ENCODE data around the gene MOGAT2.
A peak's percentile ranks its signal among the peaks of the same experiment; 100 is the strongest.

MOGAT2 gene

GRCh38 chr11:75760710-75761493 is 43.3 kb downstream of the MOGAT2 start:
- no peak for TF ChIP-seq ZFP30 (CRISPR knock-in tag; IDR thresholded peaks at IDR 0.05)
- no peak for TF ChIP-seq PATZ1 (CRISPR knock-in tag; IDR thresholded peaks at IDR 0.05; ENCODE audit: borderline replicate concordance)
- ATAC-seq = peak; percentile 41; the same call in 2 of the 3 replicates

- ATAC-seq = no peak
- TF ChIP-seq TSHZ2 (CRISPR knock-in tag; IDR thresholded peaks at IDR 0.05) = no peak
- TF ChIP-seq POU6F1 (CRISPR knock-in tag; IDR thresholded peaks at IDR 0.05; ENCODE audit: borderline replicate concordance, low read depth) = no peak
- no peak for TF ChIP-seq ZNF565 (CRISPR knock-in tag; conservative IDR thresholded peaks at IDR 0.05; ENCODE audit: low read depth)
- no peak for TF ChIP-seq OSR1 (CRISPR knock-in tag; IDR thresholded peaks at IDR 0.05)
- TF ChIP-seq ARNTL (CRISPR knock-in tag; IDR thresholded peaks at IDR 0.05; ENCODE audit: borderline replicate concordance, low read depth) = no peak
- no peak for TF ChIP-seq RARB (CRISPR knock-in tag; IDR thresholded peaks at IDR 0.05)
- no peak for TF ChIP-seq GLIS3 (CRISPR knock-in tag; IDR thresholded peaks at IDR 0.05)
- TF ChIP-seq TCF4 (CRISPR knock-in tag; IDR thresholded peaks at IDR 0.05; ENCODE audit: borderline replicate concordance) = no peak
- TF ChIP-seq ISL1 (CRISPR knock-in tag; IDR thresholded peaks at IDR 0.05) = no peak
- no peak for TF ChIP-seq ESRRG (CRISPR knock-in tag; IDR thresholded peaks at IDR 0.05)
These were observed 44.5 kb downstream of the MOGAT2 start for GRCh38 chr11:75762158-75762557.

GRCh38 chr11:75762885-75763284 is 45.2 kb downstream of the MOGAT2 start:
- ATAC-seq = no peak

More at GRCh38 chr11:75762885-75763284, 45.2 kb downstream of the MOGAT2 start:
- no peak for TF ChIP-seq OSR1 (CRISPR knock-in tag; IDR thresholded peaks at IDR 0.05)
- no peak for TF ChIP-seq ESRRG (CRISPR knock-in tag; IDR thresholded peaks at IDR 0.05)
- no peak for TF ChIP-seq CREB5 (CRISPR knock-in tag; IDR thresholded peaks at IDR 0.05; ENCODE audit: low read depth)
- no peak for TF ChIP-seq ZFP30 (CRISPR knock-in tag; IDR thresholded peaks at IDR 0.05)
- TF ChIP-seq TOX (CRISPR knock-in tag; IDR thresholded peaks at IDR 0.05; ENCODE audit: borderline replicate concordance) = no peak
- no peak for TF ChIP-seq ARNTL (CRISPR knock-in tag; IDR thresholded peaks at IDR 0.05; ENCODE audit: borderline replicate concordance, low read depth)
- no peak for TF ChIP-seq BACH2 (CRISPR knock-in tag; IDR thresholded peaks at IDR 0.05; ENCODE audit: borderline replicate concordance)
- no peak for TF ChIP-seq CSRNP3 (CRISPR knock-in tag; IDR thresholded peaks at IDR 0.05)
- no peak for TF ChIP-seq ISL1 (CRISPR knock-in tag; IDR thresholded peaks at IDR 0.05)
- no peak for TF ChIP-seq TCF4 (CRISPR knock-in tag; IDR thresholded peaks at IDR 0.05; ENCODE audit: borderline replicate concordance)

All from SK-N-SH treated with all-trans-retinoic acid at 6 μM for 48 hours (cell line).